ENCODE measurements around the gene RRAS.

DNA sequence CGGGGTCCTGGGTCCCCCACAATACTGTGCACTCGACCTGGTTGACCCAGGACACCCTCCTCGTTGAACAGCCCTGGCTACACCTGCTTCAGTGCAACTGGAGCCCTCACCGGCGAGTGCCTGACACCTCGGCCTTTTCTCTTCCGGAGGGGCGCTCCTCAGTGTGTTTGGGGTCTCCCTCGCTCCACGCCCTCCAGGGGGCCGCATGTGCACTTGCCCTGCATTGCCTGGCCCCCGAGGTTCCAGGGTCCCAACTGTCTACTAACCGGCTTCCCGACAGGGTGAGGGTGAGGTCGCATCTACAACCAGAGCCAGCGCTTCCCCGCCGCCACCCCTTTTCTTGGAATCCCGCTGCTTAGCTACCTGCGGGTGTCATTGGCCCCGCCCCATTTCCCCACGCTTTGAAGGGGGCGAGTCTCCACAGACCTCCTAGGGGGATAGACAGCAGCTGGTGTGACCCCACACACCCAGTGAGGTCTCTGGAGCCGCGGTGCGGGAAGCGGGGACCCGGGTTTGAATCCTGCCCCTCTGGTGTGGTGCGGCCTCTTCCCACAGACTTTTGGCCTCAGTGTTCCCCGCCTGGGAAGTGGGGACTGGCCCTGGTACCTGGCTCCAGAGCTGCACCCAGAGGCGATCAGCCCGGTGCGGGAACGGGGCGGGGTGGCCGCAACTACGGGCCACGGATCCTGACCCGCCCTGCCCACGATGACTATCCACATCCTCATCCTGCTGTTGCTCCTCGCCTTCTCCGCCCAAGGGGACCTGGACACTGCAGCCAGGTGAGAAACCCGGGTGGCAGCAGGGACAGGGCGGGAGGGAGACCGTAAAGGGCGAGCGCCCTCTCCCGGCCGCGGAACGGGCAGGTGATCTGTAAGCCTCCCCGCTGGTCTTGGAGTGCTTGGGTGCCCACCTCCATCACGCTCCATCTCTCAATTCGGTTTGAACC lies 49.5 kb upstream of the RRAS start, which contains the start of gene ADM5:
- TF ChIP-seq EZH2 (IDR thresholded peaks at IDR 0.05) (no peak), POLR2AphosphoS5 (IDR thresholded peaks at IDR 0.05; ENCODE audit: borderline replicate concordance, low read depth, low read length) (peak; percentile 31; the same call in 1 of the 2 replicates), FOXP2 (optimal IDR thresholded peaks at IDR 0.05; ENCODE audit: control extremely low read depth, extremely low read length, insufficient read depth) (no peak)
